ENCODE results near the gene ZNF335. TPM values are rescaled to one million over a fixed set of nuclear protein-coding genes. Genes with fewer than 3 reads are reported as not detected.

ZNF335 gene
- total and polyA plus RNA-seq, 2 experiments from 2014 or later, result 6.9 to 10.8 TPM

DNA sequence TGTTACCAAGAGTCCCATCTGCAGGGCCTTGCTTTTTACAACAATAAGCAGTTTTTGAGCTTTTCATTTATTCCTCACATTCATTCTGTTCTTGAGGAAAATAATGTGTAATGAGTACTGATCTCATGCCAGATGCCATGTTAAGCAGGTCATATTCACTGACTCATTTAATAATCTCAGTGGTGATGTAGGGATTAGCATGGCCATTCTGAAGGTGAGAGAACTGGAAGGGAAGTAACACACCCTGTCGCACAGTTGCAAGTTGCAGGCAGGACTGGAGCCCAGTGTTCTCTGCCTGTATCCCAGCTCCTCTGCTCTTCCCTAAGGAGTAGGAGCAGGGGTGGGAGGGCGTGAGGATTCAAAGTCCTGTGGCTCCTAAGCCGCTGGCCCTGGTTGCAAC, 31.9 kb downstream of the ZNF335 start:
- H2AFZ ChIP-seq, result no peak overlapping the region
- no peak overlapping the region for H3K27ac ChIP-seq
- H3K9me2 ChIP-seq (ENCODE audit: insufficient read depth), result no peaks in the 10 kb centered on the region
- 80 to 91% methylated on average over 3 of the region's 3 CpGs for WGBS, 2 experiments (ENCODE audit: low coverage in 1 of 2, low lambda C conversion rate in 2 of 2, missing lambda C conversion rate in 2 of 2)
- peaks cover 12% of the 10 kb centered on the region; the same call in 1 of the 2 replicates for H3K4me1 ChIP-seq (ENCODE audit: insufficient read depth)
- no peak overlapping the region for H3K4me3 ChIP-seq
- no peaks in the 10 kb centered on the region for H3K27me3 ChIP-seq (replicated peaks; ENCODE audit: insufficient read depth)
- no peak for TF ChIP-seq EZH2phosphoT487 (IDR thresholded peaks at IDR 0.05; ENCODE audit: insufficient read depth, low read depth)
- no peak for TF ChIP-seq EZH2 (IDR thresholded peaks at IDR 0.05; ENCODE audit: insufficient read depth, poor library complexity, severe bottlenecking)
- in situ Hi-C loops (cut with MboI), result no loop called here
- peaks cover 20% of the 10 kb centered on the region; the same call in 1 of the 2 replicates for H3K36me3 ChIP-seq (ENCODE audit: low read depth)
- H3K79me2 ChIP-seq (ENCODE audit: insufficient read depth), result peaks cover 24% of the 10 kb centered on the region
- no peaks in the 10 kb centered on the region for H4K20me1 ChIP-seq (ENCODE audit: insufficient read depth)
- no peak overlapping the region for H3K4me2 ChIP-seq (ENCODE audit: unreplicated experiment)
- no peaks in the 10 kb centered on the region for H3K9me3 ChIP-seq (ENCODE audit: low read depth)
- H3K9ac ChIP-seq, result no peak overlapping the region
- DNase-seq, result no peak
- peaks cover 29% of the 10 kb centered on the region; the same call in 1 of the 2 replicates for H3F3A ChIP-seq (ENCODE audit: insufficient read depth)

GRCh38 chr20:45938727-45939438, 33.1 kb downstream of the ZNF335 start:
- peaks cover 29% of the 10 kb centered on the region for H3K79me2 ChIP-seq (ENCODE audit: insufficient read depth)
- H3F3A ChIP-seq (ENCODE audit: insufficient read depth), result peaks cover 17% of the 10 kb centered on the region; the same call in 1 of the 2 replicates
- H4K20me1 ChIP-seq (ENCODE audit: insufficient read depth), result no peaks in the 10 kb centered on the region
- in situ Hi-C loops (cut with MboI), result no loop called here
- no peak overlapping the region for H3K4me2 ChIP-seq (ENCODE audit: unreplicated experiment)
- TF ChIP-seq EZH2phosphoT487 (IDR thresholded peaks at IDR 0.05; ENCODE audit: insufficient read depth, low read depth) (no peak), EZH2 (IDR thresholded peaks at IDR 0.05; ENCODE audit: insufficient read depth, poor library complexity, severe bottlenecking) (no peak)
- peaks cover 16% of the 10 kb centered on the region; the same call in 1 of the 2 replicates for H3K36me3 ChIP-seq (ENCODE audit: low read depth)
- no peaks in the 10 kb centered on the region for H3K9me3 ChIP-seq (ENCODE audit: low read depth)
- no peaks in the 10 kb centered on the region for H3K9me2 ChIP-seq (ENCODE audit: insufficient read depth)
- no peak overlapping the region for H3K9ac ChIP-seq
- H3K27ac ChIP-seq, result no peak overlapping the region
- H3K4me1 ChIP-seq (ENCODE audit: insufficient read depth), result peaks cover 7% of the 10 kb centered on the region; the same call in 1 of the 2 replicates
- no peaks in the 10 kb centered on the region for H3K27me3 ChIP-seq (replicated peaks; ENCODE audit: insufficient read depth)
- no peak for DNase-seq
- no peak overlapping the region for H3K4me3 ChIP-seq
- no peak overlapping the region for H2AFZ ChIP-seq
- 94% methylated on average over 13 of the region's 13 CpGs for WGBS, 2 experiments (ENCODE audit: low coverage in 1 of 2, low lambda C conversion rate in 2 of 2, missing lambda C conversion rate in 2 of 2)

DNA sequence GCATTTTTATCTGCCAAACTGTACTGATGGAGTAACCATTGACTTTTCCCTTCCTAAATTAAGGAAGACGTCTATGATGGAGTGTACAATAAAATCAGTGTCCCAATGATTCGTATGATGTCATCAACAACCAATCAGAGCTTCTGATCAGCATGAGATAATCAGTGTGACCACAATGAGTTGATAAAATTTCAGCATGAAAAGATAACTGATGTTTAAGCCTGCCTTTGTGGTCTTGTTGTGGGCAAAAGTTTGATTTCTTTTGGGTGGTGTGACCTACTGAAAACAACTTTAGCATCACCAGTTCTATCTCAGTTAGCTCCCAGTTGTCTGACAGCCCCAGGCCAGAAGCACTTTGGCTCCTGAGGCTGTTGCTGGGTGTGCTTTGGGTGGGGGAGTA, 34.2 kb downstream of the ZNF335 start:
- in situ Hi-C loops (cut with MboI), result no loop called here
- Histone ChIP-seq H3K9me2 (ENCODE audit: insufficient read depth) (no peaks in the 10 kb centered on the region), H3F3A (ENCODE audit: insufficient read depth) (peaks cover 14% of the 10 kb centered on the region; the same call in 1 of the 2 replicates), H3K4me1 (ENCODE audit: insufficient read depth) (peaks cover 12% of the 10 kb centered on the region; the same call in 1 of the 2 replicates), H3K9ac (no peak overlapping the region), H2AFZ (no peak overlapping the region), H3K27ac (no peak overlapping the region), H3K4me3 (no peak overlapping the region), H3K4me2 (ENCODE audit: unreplicated experiment) (no peak overlapping the region), H3K79me2 (ENCODE audit: insufficient read depth) (peaks cover 40% of the 10 kb centered on the region), H3K9me3 (ENCODE audit: low read depth) (no peaks in the 10 kb centered on the region), H3K27me3 (replicated peaks; ENCODE audit: insufficient read depth) (no peaks in the 10 kb centered on the region), H3K36me3 (ENCODE audit: low read depth) (peaks cover 16% of the 10 kb centered on the region; the same call in 1 of the 2 replicates), H4K20me1 (ENCODE audit: insufficient read depth) (no peaks in the 10 kb centered on the region)
- no peak for DNase-seq
- WGBS, 2 experiments (ENCODE audit: low coverage in 1 of 2, low lambda C conversion rate in 2 of 2, missing lambda C conversion rate in 2 of 2), result 68 to 79% methylated on average over 2 of the region's 2 CpGs
- TF ChIP-seq EZH2 (IDR thresholded peaks at IDR 0.05; ENCODE audit: insufficient read depth, poor library complexity, severe bottlenecking), result no peak
- TF ChIP-seq EZH2phosphoT487 (IDR thresholded peaks at IDR 0.05; ENCODE audit: insufficient read depth, low read depth), result no peak

DNA sequence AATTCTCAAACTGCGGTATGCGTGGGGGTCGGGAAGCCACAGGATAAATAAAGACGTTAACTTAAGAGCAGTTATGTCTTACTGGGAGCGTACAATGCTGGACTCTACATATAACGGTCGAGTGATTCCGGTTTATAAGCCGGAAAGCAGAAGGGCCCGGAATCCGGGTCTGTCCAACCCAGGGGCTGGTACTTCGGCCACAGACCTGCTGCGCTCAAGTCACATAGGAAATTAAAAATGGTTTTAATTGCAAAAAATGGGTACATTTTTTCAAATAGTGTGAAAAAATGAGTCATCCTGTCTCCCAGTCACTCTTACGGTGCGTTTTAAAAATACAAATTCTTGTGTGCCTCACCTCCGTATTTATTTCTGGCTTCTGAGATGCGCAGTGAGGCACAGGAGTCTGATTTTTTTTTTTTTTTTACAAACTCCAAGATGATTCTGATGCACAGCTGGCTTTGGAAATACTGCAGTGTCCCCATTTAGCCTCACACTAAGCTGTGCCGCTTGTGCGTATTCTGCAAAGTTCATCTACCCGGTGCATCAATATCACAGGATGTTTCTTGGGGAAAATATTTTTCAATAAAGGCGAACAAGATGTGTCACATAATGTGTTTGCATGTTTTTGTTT, 36.5 kb downstream of the ZNF335 start:
- TF ChIP-seq EZH2 (IDR thresholded peaks at IDR 0.05; ENCODE audit: insufficient read depth, poor library complexity, severe bottlenecking) (no peak), EZH2phosphoT487 (IDR thresholded peaks at IDR 0.05; ENCODE audit: insufficient read depth, low read depth) (no peak)
- Histone ChIP-seq H3K9ac (peak overlapping the region; percentile 99), H3K4me2 (ENCODE audit: unreplicated experiment) (peak overlapping the region; percentile 93), H3K27me3 (replicated peaks; ENCODE audit: insufficient read depth) (no peaks in the 10 kb centered on the region), H4K20me1 (ENCODE audit: insufficient read depth) (no peaks in the 10 kb centered on the region), H3K9me2 (ENCODE audit: insufficient read depth) (no peaks in the 10 kb centered on the region), H3K79me2 (ENCODE audit: insufficient read depth) (peaks cover 52% of the 10 kb centered on the region), H3K4me3 (peak overlapping the region; percentile 95), H3K27ac (peak overlapping the region; percentile 95), H3K9me3 (ENCODE audit: low read depth) (no peaks in the 10 kb centered on the region), H3K4me1 (ENCODE audit: insufficient read depth) (peaks cover 12% of the 10 kb centered on the region; the same call in 1 of the 2 replicates), H3K36me3 (ENCODE audit: low read depth) (peaks cover 10% of the 10 kb centered on the region; the same call in 1 of the 2 replicates), H2AFZ (peak overlapping the region; percentile 82), H3F3A (ENCODE audit: insufficient read depth) (peaks cover 14% of the 10 kb centered on the region; the same call in 1 of the 2 replicates)
- DNase-seq, result peak; percentile 76
- 2% methylated on average over 21 of the region's 21 CpGs for WGBS, 2 experiments (ENCODE audit: low coverage in 1 of 2, low lambda C conversion rate in 2 of 2, missing lambda C conversion rate in 2 of 2)
- in situ Hi-C loops (cut with MboI), result no loop called here
